T-helper 1 cell treated with Interleukin-12 subunit alpha and Interleukin-12 subunit beta and Interleukin-4 antibody, amounts not matched to agents 30 μg/mL and 1 μg/mL, for 36 hours (primary cell): ENCODE data around the gene CPA1.
A peak's percentile ranks its signal among the peaks of the same experiment; 100 is the strongest.

Source experiments
- H3K27ac Mint-ChIP-seq: one replicate; pipeline ENCODE4 v1.8.0; 2021; ENCODE audit warnings: mild to moderate bottlenecking, mixed read lengths
- H3K27me3 Mint-ChIP-seq: one replicate; pipeline ENCODE4 v1.8.0; 2021; ENCODE audit warnings: low read depth, mixed read lengths
- H3K36me3 Mint-ChIP-seq: one replicate; pipeline ENCODE4 v1.8.0; 2021; ENCODE audit warnings: low read depth, mixed read lengths
- H3K4me1 Mint-ChIP-seq: one replicate; pipeline ENCODE4 v1.8.0; 2021; ENCODE audit warnings: low read depth, mixed read lengths
- H3K4me3 Mint-ChIP-seq: one replicate; pipeline ENCODE4 v1.8.0; 2021; ENCODE audit warnings: mild to moderate bottlenecking, moderate library complexity, mixed read lengths
- H3K9me3 Mint-ChIP-seq: one replicate; pipeline ENCODE4 v1.8.0; 2021; ENCODE audit warnings: mixed read lengths

The CPA1 gene

DNA sequence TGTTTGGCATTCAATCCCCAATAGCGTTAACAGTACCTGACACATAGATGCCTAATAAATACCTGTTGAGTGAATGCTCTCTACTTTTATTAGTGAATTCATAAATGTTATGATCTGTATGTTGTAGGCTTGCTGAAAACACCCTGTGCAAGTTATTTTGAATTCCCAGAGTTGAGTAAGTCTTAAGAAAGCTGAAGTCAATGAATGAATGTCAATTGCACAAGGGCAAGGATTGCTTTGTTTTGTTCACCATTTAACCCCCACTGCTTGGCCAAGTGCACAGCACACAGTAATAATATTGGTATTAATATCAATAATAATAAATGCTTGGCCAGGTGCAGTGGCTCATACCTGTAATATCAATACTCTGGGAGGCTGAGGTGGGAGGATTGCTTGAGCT lies 10.2 kb downstream of the CPA1 start:
- no peak overlapping the region for H3K4me3 Mint-ChIP-seq
- H3K27me3 Mint-ChIP-seq, result no peaks in the 10 kb centered on the region
- no peaks in the 10 kb centered on the region for H3K36me3 Mint-ChIP-seq
- H3K27ac Mint-ChIP-seq, result no peak overlapping the region
- peaks cover 11% of the 10 kb centered on the region for H3K4me1 Mint-ChIP-seq
- no peaks in the 10 kb centered on the region for H3K9me3 Mint-ChIP-seq

- Mint-ChIP-seq H3K9me3 (no peaks in the 10 kb centered on the region), H3K27me3 (no peaks in the 10 kb centered on the region), H3K4me1 (peaks cover 12% of the 10 kb centered on the region), H3K4me3 (no peak overlapping the region), H3K36me3 (peaks cover 1% of the 10 kb centered on the region), H3K27ac (no peak overlapping the region)
These were observed 12.8 kb downstream of the CPA1 start for GRCh38 chr7:130393101-130393561.

DNA sequence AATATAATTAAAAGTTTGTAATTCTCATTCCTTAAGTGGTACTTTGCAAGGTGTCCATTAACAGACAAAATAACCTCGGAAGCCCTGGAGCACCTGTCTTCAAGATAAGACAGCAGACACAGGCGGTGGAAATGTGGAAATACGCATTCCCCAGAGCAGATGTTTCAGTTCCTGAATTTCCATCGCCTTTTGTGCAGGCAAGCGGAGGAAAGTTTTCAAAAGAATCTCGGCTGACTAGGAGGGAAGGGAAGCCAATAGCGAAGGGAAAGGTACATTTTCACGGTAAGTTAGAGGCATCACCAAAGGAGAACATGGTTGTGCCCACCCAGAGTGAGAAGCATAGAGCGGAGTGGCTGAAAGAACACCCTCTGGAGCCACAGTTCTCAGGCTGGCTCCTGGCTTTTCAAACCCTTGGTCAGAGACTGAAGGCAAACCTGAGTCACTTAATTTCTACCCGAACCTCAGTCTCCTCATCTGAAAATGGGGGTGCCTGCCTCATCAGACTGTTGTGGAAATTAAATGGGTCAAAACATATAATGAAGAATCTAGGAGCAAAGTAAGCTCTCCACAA lies 13.6 kb downstream of the CPA1 start:
- H3K27me3 Mint-ChIP-seq, result no peaks in the 10 kb centered on the region
- H3K9me3 Mint-ChIP-seq, result no peaks in the 10 kb centered on the region
- peak overlapping the region; percentile 34 for H3K27ac Mint-ChIP-seq
- peaks cover 12% of the 10 kb centered on the region for H3K4me1 Mint-ChIP-seq
- peaks cover 5% of the 10 kb centered on the region for H3K36me3 Mint-ChIP-seq
- no peak overlapping the region for H3K4me3 Mint-ChIP-seq

DNA sequence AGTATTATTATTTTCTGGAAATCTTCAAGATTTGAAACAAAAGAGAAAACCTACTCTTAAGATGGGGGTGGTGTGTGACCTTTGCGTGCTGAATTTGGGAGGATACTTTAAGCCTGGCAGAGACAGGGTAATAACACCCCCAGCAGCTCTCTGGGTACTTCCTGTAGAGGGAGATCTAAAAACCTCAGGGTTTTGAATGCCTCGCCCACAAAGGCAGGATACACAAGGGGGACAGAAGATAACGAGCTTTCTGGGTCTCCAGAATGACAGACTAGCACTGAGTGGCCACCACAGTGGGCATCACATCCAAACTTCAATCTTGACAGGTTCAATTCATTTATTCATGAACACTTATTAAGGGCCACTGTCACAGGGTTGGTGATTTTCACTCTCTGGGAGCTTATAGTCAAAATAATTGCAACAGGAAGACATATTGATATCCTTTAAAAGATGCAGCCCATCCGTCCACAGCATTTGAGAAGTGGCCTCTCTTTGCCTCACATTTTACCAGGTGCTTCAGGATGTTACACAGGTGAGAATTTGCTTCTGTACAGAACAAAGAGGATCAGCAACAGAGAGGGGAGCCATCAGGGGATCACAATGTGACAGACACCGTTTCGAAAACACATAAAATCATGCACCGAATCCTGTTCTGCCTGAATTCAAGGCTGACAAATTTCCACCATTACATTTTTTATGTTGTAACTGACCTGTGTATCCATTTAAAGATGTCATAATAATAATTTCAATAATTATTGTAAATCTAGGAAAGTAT lies 14.3 kb downstream of the CPA1 start:
- peak overlapping the region; percentile 5 for H3K4me3 Mint-ChIP-seq

DNA sequence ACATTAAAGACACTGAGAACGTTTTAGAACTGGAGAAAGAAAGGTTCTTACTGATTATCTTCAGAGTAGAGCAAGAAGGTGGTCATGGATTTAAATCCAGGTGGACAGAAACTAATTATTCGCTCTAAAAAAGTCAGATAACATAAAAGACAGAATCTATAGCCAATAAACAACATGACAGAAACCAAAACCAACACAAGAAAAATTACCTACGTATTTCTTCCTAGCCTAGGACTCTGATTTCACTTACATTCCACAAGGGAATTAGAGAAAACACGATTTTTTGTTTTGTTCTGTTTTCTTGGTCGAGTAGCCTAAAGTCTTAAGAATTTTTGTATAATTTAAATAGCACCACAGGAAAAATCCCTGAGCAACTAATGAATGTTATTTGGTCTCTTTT lies 15.1 kb downstream of the CPA1 start:
- Mint-ChIP-seq H3K27ac (no peak overlapping the region), H3K27me3 (no peaks in the 10 kb centered on the region), H3K4me3 (no peak overlapping the region), H3K4me1 (peaks cover 15% of the 10 kb centered on the region), H3K36me3 (peaks cover 5% of the 10 kb centered on the region), H3K9me3 (no peaks in the 10 kb centered on the region)

More for the DNA sequence above, 14.3 kb downstream of the CPA1 start:
- no peaks in the 10 kb centered on the region for H3K9me3 Mint-ChIP-seq
- peaks cover 15% of the 10 kb centered on the region for H3K4me1 Mint-ChIP-seq
- H3K36me3 Mint-ChIP-seq, result peaks cover 5% of the 10 kb centered on the region
- H3K27ac Mint-ChIP-seq, result peak overlapping the region; percentile 34
- no peaks in the 10 kb centered on the region for H3K27me3 Mint-ChIP-seq

- H3K27ac Mint-ChIP-seq, result no peak overlapping the region
- H3K36me3 Mint-ChIP-seq, result peaks cover 5% of the 10 kb centered on the region
- H3K4me3 Mint-ChIP-seq, result no peak overlapping the region
- H3K4me1 Mint-ChIP-seq, result peaks cover 15% of the 10 kb centered on the region
- H3K27me3 Mint-ChIP-seq, result no peaks in the 10 kb centered on the region
- H3K9me3 Mint-ChIP-seq, result no peaks in the 10 kb centered on the region
These were observed 15.8 kb downstream of the CPA1 start for GRCh38 chr7:130396109-130396508.

GRCh38 chr7:130397051-130397757 lies 16.9 kb downstream of the CPA1 start:
- H3K27me3 Mint-ChIP-seq, result no peaks in the 10 kb centered on the region
- no peak overlapping the region for H3K4me3 Mint-ChIP-seq
- no peak overlapping the region for H3K27ac Mint-ChIP-seq
- H3K4me1 Mint-ChIP-seq, result peaks cover 15% of the 10 kb centered on the region
- H3K36me3 Mint-ChIP-seq, result peaks cover 5% of the 10 kb centered on the region
- H3K9me3 Mint-ChIP-seq, result no peaks in the 10 kb centered on the region

DNA sequence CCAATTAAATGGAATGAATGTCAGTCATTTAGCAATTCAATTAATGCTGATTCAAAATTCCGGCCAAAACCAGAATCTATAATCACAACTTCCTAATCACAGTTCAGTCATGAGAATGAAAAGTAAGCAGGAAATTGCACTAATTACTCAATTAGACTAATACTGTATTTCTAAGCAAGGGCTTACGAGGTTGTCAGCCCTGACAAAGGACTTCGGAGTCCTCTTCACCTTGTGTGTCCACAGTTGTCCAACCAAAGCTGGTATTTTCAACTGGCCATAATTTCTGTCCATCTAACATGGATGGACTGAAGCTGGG lies 17.4 kb downstream of the CPA1 start:
- peaks cover 9% of the 10 kb centered on the region for H3K36me3 Mint-ChIP-seq
- H3K9me3 Mint-ChIP-seq, result no peaks in the 10 kb centered on the region
- H3K27me3 Mint-ChIP-seq, result no peaks in the 10 kb centered on the region
- no peak overlapping the region for H3K27ac Mint-ChIP-seq
- no peak overlapping the region for H3K4me3 Mint-ChIP-seq
- H3K4me1 Mint-ChIP-seq, result peaks cover 15% of the 10 kb centered on the region

- Mint-ChIP-seq H3K4me1 (peaks cover 15% of the 10 kb centered on the region), H3K27ac (no peak overlapping the region), H3K27me3 (no peaks in the 10 kb centered on the region), H3K36me3 (peaks cover 12% of the 10 kb centered on the region), H3K4me3 (no peak overlapping the region), H3K9me3 (no peaks in the 10 kb centered on the region)
These were observed 18.3 kb downstream of the CPA1 start for GRCh38 chr7:130398526-130399090.

DNA sequence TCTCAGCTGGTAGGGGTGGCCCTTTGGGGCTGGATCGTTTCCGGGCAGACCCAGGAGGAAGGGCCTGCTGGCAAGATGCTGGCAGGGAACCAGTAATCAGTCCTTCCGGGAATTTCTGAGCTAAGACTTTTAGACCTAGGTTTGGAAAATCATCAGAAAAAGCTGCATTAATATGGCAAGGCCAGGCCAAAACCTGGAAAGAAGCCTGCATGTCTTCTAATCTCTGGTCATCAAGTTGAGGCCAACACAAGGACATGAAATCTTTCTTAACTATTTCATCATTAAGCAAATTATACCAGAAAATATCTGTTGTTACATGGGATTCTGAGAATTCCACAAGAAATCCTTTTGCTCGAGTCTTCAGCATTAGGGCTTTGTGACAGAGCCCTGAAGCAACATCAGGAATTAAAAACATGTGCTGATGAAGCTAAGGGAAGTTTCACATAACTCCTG lies 19.9 kb downstream of the CPA1 start:
- Mint-ChIP-seq H3K9me3 (no peaks in the 10 kb centered on the region), H3K4me1 (peaks cover 4% of the 10 kb centered on the region), H3K27ac (no peak overlapping the region), H3K4me3 (no peak overlapping the region), H3K27me3 (no peaks in the 10 kb centered on the region), H3K36me3 (peaks cover 12% of the 10 kb centered on the region)

DNA sequence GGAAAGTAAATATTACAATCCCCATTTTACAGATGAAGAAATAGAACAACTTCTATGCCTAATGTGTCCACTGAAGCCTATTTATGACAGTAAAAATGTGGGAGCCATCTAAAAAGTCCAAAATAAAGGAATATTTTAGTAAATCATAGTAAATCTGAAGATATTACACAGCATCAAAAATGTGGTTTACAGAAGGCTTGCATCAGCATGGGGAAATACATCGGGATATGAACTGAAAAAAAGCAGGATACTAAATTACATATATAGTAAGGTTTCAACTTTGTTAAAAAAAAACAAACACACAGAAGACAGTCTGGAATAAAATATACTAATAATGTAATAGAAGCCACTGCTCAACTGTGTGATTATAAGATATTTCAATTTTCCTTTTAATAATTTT lies 20.8 kb downstream of the CPA1 start:
- H3K4me1 Mint-ChIP-seq, result peaks cover 2% of the 10 kb centered on the region
- no peak overlapping the region for H3K4me3 Mint-ChIP-seq
- H3K36me3 Mint-ChIP-seq, result peaks cover 12% of the 10 kb centered on the region
- H3K9me3 Mint-ChIP-seq, result no peaks in the 10 kb centered on the region
- H3K27ac Mint-ChIP-seq, result no peak overlapping the region
- no peaks in the 10 kb centered on the region for H3K27me3 Mint-ChIP-seq

DNA sequence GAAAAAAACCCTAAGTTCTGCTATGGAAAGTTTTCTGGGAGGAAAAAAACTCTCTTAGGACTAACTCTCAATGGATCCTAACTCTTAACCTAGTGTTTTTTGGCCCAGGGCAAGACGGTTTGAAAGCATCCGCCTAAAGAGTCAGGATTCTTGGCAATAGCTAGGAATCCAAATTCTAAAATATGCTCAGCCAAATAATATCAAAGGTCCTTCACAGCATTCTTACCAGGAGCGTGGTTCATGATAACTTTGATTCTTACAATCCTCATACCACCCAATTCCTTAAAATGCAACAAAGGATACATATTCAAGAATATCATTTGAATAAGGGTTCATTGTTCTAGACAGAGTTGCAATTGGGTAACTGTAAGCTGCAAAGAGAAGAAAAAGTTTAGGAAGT lies 21.3 kb downstream of the CPA1 start:
- H3K27me3 Mint-ChIP-seq, result no peaks in the 10 kb centered on the region
- H3K4me1 Mint-ChIP-seq, result peaks cover 2% of the 10 kb centered on the region
- peaks cover 12% of the 10 kb centered on the region for H3K36me3 Mint-ChIP-seq
- no peak overlapping the region for H3K4me3 Mint-ChIP-seq
- H3K9me3 Mint-ChIP-seq, result no peaks in the 10 kb centered on the region
- no peak overlapping the region for H3K27ac Mint-ChIP-seq

- Mint-ChIP-seq H3K27me3 (no peaks in the 10 kb centered on the region), H3K4me1 (no peaks in the 10 kb centered on the region), H3K36me3 (peaks cover 7% of the 10 kb centered on the region), H3K4me3 (no peak overlapping the region), H3K9me3 (no peaks in the 10 kb centered on the region), H3K27ac (no peak overlapping the region)
These were observed 24.7 kb downstream of the CPA1 start for GRCh38 chr7:130405003-130405402.

- Mint-ChIP-seq H3K27ac (no peak overlapping the region), H3K4me1 (no peaks in the 10 kb centered on the region), H3K27me3 (no peaks in the 10 kb centered on the region), H3K36me3 (no peaks in the 10 kb centered on the region), H3K9me3 (no peaks in the 10 kb centered on the region), H3K4me3 (no peak overlapping the region)
These were observed 28.9 kb downstream of the CPA1 start for GRCh38 chr7:130409067-130409711.
